Endothelial cell of umbilical vein (primary cell): ENCODE data around the gene ATP2B2. TPM values are rescaled to one million over a fixed set of nuclear protein-coding genes. Genes with fewer than 3 reads are reported as not detected.

Experiments used
- BruUV-seq: library from RNA; stranded (reverse); fragments of 400-500 nt; replicated peaks from 2 replicates; lab custom pipeline; 2021; lab: Mats Ljungman, UMichigan
- CTCF ChIA-PET: fragments of 300-600, 350-600 bp; sonication (Branson Sonifier 250); formaldehyde crosslinking; loops from one replicate; lab custom pipeline; 2021; ENCODE audit warnings: antibody characterized with exemption, inconsistent platforms; lab: Charles Lee
- POLR2A ChIA-PET: fragments of 300-600, 350-600 bp; sonication (Branson Sonifier 250); formaldehyde crosslinking; loops from one replicate; lab custom pipeline; 2021; ENCODE audit warnings: antibody characterized with exemption, inconsistent platforms; lab: Charles Lee
- DNase-seq: peaks from one replicate; pipeline ENCODE4 v3.0.0-alpha.2; 2011; ENCODE audit warnings: low read depth, low spot score
- FAIRE-seq: peaks from 2 replicates; lab custom pipeline; 2011; peaks lifted over from hg19 to GRCh38; lab: Jason Lieb, UNC
- H2AFZ ChIP-seq: 2 replicates; pipeline ENCODE4 v1.6.0; 2012; ENCODE audit warnings: low read depth, low read length, control low read depth, inconsistent platforms
- H3K27ac ChIP-seq: 2 replicates; pipeline ENCODE4 v1.5.1; 2011; ENCODE audit warnings: low read depth, mild to moderate bottlenecking, control low read depth, low read length, moderate library complexity; ENCODE audit not compliant: insufficient read depth
- H3K27me3 ChIP-seq, 2 experiments: 2 replicates each; pipeline versions ENCODE4 v1.6.0 to v1.6.1; 2011; ENCODE audit warnings: low read length in 2 of 2, mixed read lengths in 1 of 2; ENCODE audit not compliant: control insufficient read depth in 2 of 2, insufficient read depth in 2 of 2
- H3K36me3 ChIP-seq, 2 experiments: 2 replicates in 1 of 2; 3 replicates in 1 of 2; pipeline ENCODE4 v1.5.1; 2011; ENCODE audit warnings: low read length in 2 of 2, mild to moderate bottlenecking in 1 of 2, moderate library complexity in 1 of 2; ENCODE audit not compliant: control insufficient read depth in 2 of 2, insufficient read depth in 2 of 2; ENCODE audit errors: extremely low read depth in 1 of 2
- H3K4me1 ChIP-seq: 3 replicates; pipeline ENCODE4 v1.5.1; 2011; ENCODE audit warnings: mild to moderate bottlenecking, low read length; ENCODE audit not compliant: control insufficient read depth, insufficient read depth; ENCODE audit errors: extremely low read depth
- H3K4me2 ChIP-seq: 2 replicates; pipeline ENCODE4 v1.6.1; 2011; ENCODE audit warnings: low read length, control low read depth, mixed read lengths; ENCODE audit not compliant: insufficient read depth
- H3K4me3 ChIP-seq, 3 experiments: fragments of 200-600 bp in 1 of 3; sonication (generic), shearing (Covaris generic) in 1 of 3; replicated peaks in 1 of 3; 2 replicates each; pipeline ENCODE4 v1.5.1; 2011 to 2016; ENCODE audit warnings: control low read depth in 3 of 3, low read length in 3 of 3, mild to moderate bottlenecking in 2 of 3, inconsistent platforms in 1 of 3, low read depth in 1 of 3, moderate library complexity in 1 of 3; ENCODE audit not compliant: insufficient read depth in 1 of 3
- H3K79me2 ChIP-seq: 2 replicates; pipeline ENCODE4 v1.6.0; 2012; ENCODE audit warnings: low read length, inconsistent platforms; ENCODE audit not compliant: control insufficient read depth, insufficient read depth
- H3K9ac ChIP-seq: replicated peaks from 2 replicates; pipeline ENCODE3; 2011; ENCODE audit warnings: low read length, control low read depth; ENCODE audit not compliant: insufficient read depth; ENCODE audit errors: extremely low read depth
- H3K9me1 ChIP-seq: replicated peaks from 3 replicates; pipeline ENCODE4 v1.6.0; 2011; ENCODE audit warnings: mild to moderate bottlenecking, low read length; ENCODE audit not compliant: control insufficient read depth, insufficient read depth; ENCODE audit errors: extremely low read depth
- H3K9me3 ChIP-seq: replicated peaks from 2 replicates; pipeline ENCODE4 v1.5.1; 2012; ENCODE audit warnings: low read length, inconsistent platforms; ENCODE audit not compliant: control insufficient read depth, insufficient read depth
- H4K20me1 ChIP-seq: replicated peaks from 2 replicates; pipeline ENCODE3; 2011; ENCODE audit warnings: mild to moderate bottlenecking, low read length; ENCODE audit not compliant: control insufficient read depth, insufficient read depth; ENCODE audit errors: extremely low read depth
- CTCF ChIP-seq, 2 donors: IDR thresholded peaks; 1 replicate in 1 of 2; 2 replicates in 1 of 2; pipeline ENCODE4 v1.5.1; 2011; ENCODE audit warnings: low read length in 2 of 2, mild to moderate bottlenecking in 2 of 2, moderate library complexity in 2 of 2, control low read depth in 1 of 2, inconsistent platforms in 1 of 2, low read depth in 1 of 2; ENCODE audit not compliant: insufficient read depth in 1 of 2; ENCODE audit errors: extremely low read depth in 1 of 2
- EZH2 ChIP-seq: IDR thresholded peaks from 2 replicates; pipeline ENCODE4 v1.6.1; 2012; ENCODE audit warnings: borderline replicate concordance, low read depth, mild to moderate bottlenecking, moderate library complexity, low read length, inconsistent platforms; ENCODE audit not compliant: severe bottlenecking
- FOS ChIP-seq: IDR thresholded peaks from 2 replicates; pipeline ENCODE4 v1.6.1; 2011; ENCODE audit warnings: mild to moderate bottlenecking, low read length, moderate library complexity, borderline replicate concordance; ENCODE audit not compliant: insufficient read depth
- GATA2 ChIP-seq: IDR thresholded peaks from 2 replicates; pipeline ENCODE4 v1.7.0; 2011; ENCODE audit warnings: low read depth, mild to moderate bottlenecking, moderate library complexity, mixed read lengths, low read length; ENCODE audit not compliant: insufficient read length, insufficient read depth
- JUN ChIP-seq: IDR thresholded peaks from 2 replicates; pipeline ENCODE4 v1.6.1; 2011; ENCODE audit warnings: borderline replicate concordance, low read depth; ENCODE audit not compliant: insufficient read length, insufficient read depth
- MAX ChIP-seq: IDR thresholded peaks from 2 replicates; pipeline ENCODE4 v1.6.1; 2011; ENCODE audit not compliant: insufficient read depth, insufficient read length
- MYC ChIP-seq: IDR thresholded peaks from one replicate; pipeline ENCODE4 v1.6.1; 2011; ENCODE audit warnings: mild to moderate bottlenecking, low read depth, low read length
- POLR2A ChIP-seq: IDR thresholded peaks from 2 replicates; pipeline ENCODE4 v1.6.1; 2012; ENCODE audit warnings: low read depth, mild to moderate bottlenecking, control low read depth, low read length
- POLR2AphosphoS5 ChIP-seq: IDR thresholded peaks from 2 replicates; pipeline ENCODE4 v1.6.1; 2012; ENCODE audit warnings: low read depth, mild to moderate bottlenecking, control low read depth, low read length, moderate library complexity; ENCODE audit not compliant: insufficient read depth
- dilution Hi-C: fragments of 300-500 bp; cut with MboI; formaldehyde crosslinking; loops from one replicate; pipeline ENCODE4 v1.15.0; 2019; ENCODE audit warnings: low sequenced_read_pairs; ENCODE audit not compliant: extremely low pct_ligation_motif_present
- intact Hi-C: fragments of 100-400 bp; cut with micrococcal nuclease; formaldehyde crosslinking; loops from one replicate; pipeline ENCODE4 v1.10.0; 2022
- polyA plus RNA-seq, 4 experiments: library from polyadenylated mRNA; depleted of rRNA in 3 of 4; stranded (reverse) in 3 of 4; unstranded in 1 of 4; fragments of >200 nt; gene quantifications; 2 replicates each; pipeline versions ENCODE4 v1.2.1 to v1.2.3, GENCODE V29; 2011 to 2012; ENCODE audit warnings: missing spikeins in 1 of 4
- total RNA-seq: library from RNA; stranded (reverse); gene quantifications from 2 replicates; pipeline ENCODE4 v1.2.3, GENCODE V29; 2021

ATP2B2 gene
- total and polyA plus RNA-seq, 2 donors (not counting 3 experiments of a cell fraction or from before 2014, with no cell fraction given), result not detected

GRCh38 chr3:10317311-10317960 is 187.9 kb downstream of the ATP2B2 start:
- no peak for TF ChIP-seq GATA2
- no peak for TF ChIP-seq MAX
- TF ChIP-seq POLR2AphosphoS5, result no peak
- peak; percentile 40 for TF ChIP-seq FOS
- TF ChIP-seq MYC, result no peak
- no peak for TF ChIP-seq JUN
- no TSS peak for BruUV-seq
- no peak overlapping the region for H3K9ac ChIP-seq
- H3K36me3 ChIP-seq, result peaks cover 16 to 42% of the 10 kb centered on the region in 2 experiments
- DNase-seq (peak; percentile 37), FAIRE-seq (peak; percentile 63)
- H3K9me1 ChIP-seq, result no peaks in the 10 kb centered on the region
- no peak overlapping the region for H3K27ac ChIP-seq
- intact Hi-C loops, result no loop called here
- no peak overlapping the region for H3K4me2 ChIP-seq
- POLR2A ChIA-PET, result no interaction called here
- no peak overlapping the region for H2AFZ ChIP-seq
- no peaks in the 10 kb centered on the region for H4K20me1 ChIP-seq
- no peaks in the 10 kb centered on the region for H3K27me3 ChIP-seq
- peaks cover 36% of the 10 kb centered on the region for H3K4me1 ChIP-seq
- no peaks in the 10 kb centered on the region for H3K9me3 ChIP-seq
- no peak overlapping the region for H3K4me3 ChIP-seq
- CTCF ChIA-PET, result no interaction called here
- H3K79me2 ChIP-seq, result peaks cover 41% of the 10 kb centered on the region
- dilution Hi-C loops, result no loop called here

GRCh38 chr3:10315771-10316344 is 189.5 kb downstream of the ATP2B2 start:
- dilution Hi-C loops, result no loop called here
- CTCF ChIA-PET, result no interaction called here

More at GRCh38 chr3:10315771-10316344, 189.5 kb downstream of the ATP2B2 start:
- no peak for TF ChIP-seq GATA2
- no peak for TF ChIP-seq POLR2A
- no peak for TF ChIP-seq JUN
- TF ChIP-seq MYC, result no peak
- TF ChIP-seq MAX, result no peak
- no peak for TF ChIP-seq FOS
- TF ChIP-seq CTCF (IDR thresholded peaks at IDR 0.05; ENCODE audit: extremely low read depth in 1 of 2, insufficient read depth in 1 of 2, low read depth in 1 of 2, low read length in 2 of 2), result no peak
- no peak for TF ChIP-seq EZH2
- TF ChIP-seq POLR2AphosphoS5, result no peak
- Histone ChIP-seq H3K4me2 (no peak overlapping the region), H4K20me1 (no peaks in the 10 kb centered on the region), H3K79me2 (peaks cover 44% of the 10 kb centered on the region), H3K27me3 (no peaks in the 10 kb centered on the region), H3K9ac (no peak overlapping the region), H3K4me1 (peaks cover 46% of the 10 kb centered on the region), H3K27ac (no peak overlapping the region), H3K9me3 (no peaks in the 10 kb centered on the region), H3K36me3 (peaks cover 27 to 51% of the 10 kb centered on the region in 2 experiments), H3K4me3 (no peak overlapping the region), H2AFZ (no peak overlapping the region), H3K9me1 (no peaks in the 10 kb centered on the region)
- no TSS peak for BruUV-seq
- FAIRE-seq (no peak), DNase-seq (no peak)
- POLR2A ChIA-PET, result interaction anchor here (0.6 kb wide), 1 partner anchor 16 kb away, joined by 3 read pairs; no protein-coding TSS in a partner anchor
- intact Hi-C loops, result no loop called here
